ENCODE results near the gene SPRR5. TPM values are rescaled to one million over a fixed set of nuclear protein-coding genes. Genes with fewer than 3 reads are reported as not detected.

SPRR5 gene
- polyA plus RNA-seq, 1 of the 3 experiments (the other 2 are of a cell fraction), result not detected

- Histone ChIP-seq H2AFZ (ENCODE audit: low read depth) (no peak overlapping the region), H3K9me2 (no peaks in the 10 kb centered on the region), H3K36me3 (replicated peaks in 1 of 2; ENCODE audit: control insufficient read depth in 1 of 2, insufficient read depth in 2 of 2, low read length in 1 of 2) (no peaks in the 10 kb centered on the region), H3K9me3 (no peaks in the 10 kb centered on the region), H3K27ac (ENCODE audit: low read depth in 2 of 2, low read length in 1 of 2) (no peak overlapping the region), H3K79me2 (ENCODE audit: insufficient read depth) (no peaks in the 10 kb centered on the region), H3K4me3 (ENCODE audit: low read depth in 2 of 2, low read length in 1 of 2) (no peak overlapping the region), H4K20me1 (ENCODE audit: insufficient read depth) (no peaks in the 10 kb centered on the region), H3F3A (replicated peaks; ENCODE audit: insufficient read depth) (peaks cover 19% of the 10 kb centered on the region), H3K4me1 (ENCODE audit: control insufficient read depth in 1 of 2, insufficient read depth in 2 of 2, low read depth in 1 of 2, low read length in 1 of 2) (peaks cover 0 to 13% of the 10 kb centered on the region in 2 experiments; a peak in 2 of 4 replicates), H3K4me2 (no peak overlapping the region), H3K9ac (no peak overlapping the region), H3K27me3 (ENCODE audit: insufficient read depth) (no peaks in the 10 kb centered on the region)
- WGBS (ENCODE audit: low lambda C conversion rate), result 39% methylated on average over 5 of the region's 5 CpGs
- TF ChIP-seq EZH2phosphoT487 (IDR thresholded peaks at IDR 0.05; ENCODE audit: borderline replicate concordance, low read depth) (no peak), FOXM1 (IDR thresholded peaks at IDR 0.05; ENCODE audit: low read depth) (no peak), ZBTB33 (IDR thresholded peaks at IDR 0.05; ENCODE audit: borderline replicate concordance, low read depth) (no peak), CHD2 (IDR thresholded peaks at IDR 0.05; ENCODE audit: low read length, partially characterized antibody) (no peak), GABPA (IDR thresholded peaks at IDR 0.05; ENCODE audit: low read depth) (no peak), SMC3 (IDR thresholded peaks at IDR 0.05; ENCODE audit: low read depth, low read length) (no peak), PBX3 (IDR thresholded peaks at IDR 0.05) (no peak), TCF12 (IDR thresholded peaks at IDR 0.05) (no peak), FOXJ3 (CRISPR knock-in tag; IDR thresholded peaks at IDR 0.05) (no peak), NRF1 (IDR thresholded peaks at IDR 0.05; ENCODE audit: low read depth, low read length) (no peak), CTCF (IDR thresholded peaks at IDR 0.05) (no peak), ELF1 (IDR thresholded peaks at IDR 0.05) (no peak), RXRA (IDR thresholded peaks at IDR 0.05; ENCODE audit: borderline replicate concordance, low read depth) (no peak)
- ChIA-PET POLR2A (no interaction called here), CTCF (interaction anchor here (0.6 to 1.9 kb wide), 2 partner anchors 15 to 172 kb away, joined by 3 to 4 read pairs; no protein-coding TSS in a partner anchor)
- DNase-seq, result no peak
Measured at GRCh38 chr1:152901631-152902030, 45.4 kb upstream of the SPRR5 start.

GRCh38 chr1:152902636-152903035, 44.4 kb upstream of the SPRR5 start:
- POLR2A ChIA-PET, result no interaction called here
- Histone ChIP-seq H3K9me3 (no peaks in the 10 kb centered on the region), H3K9me2 (no peaks in the 10 kb centered on the region), H4K20me1 (ENCODE audit: insufficient read depth) (no peaks in the 10 kb centered on the region), H3F3A (replicated peaks; ENCODE audit: insufficient read depth) (peaks cover 29% of the 10 kb centered on the region), H3K4me2 (no peak overlapping the region), H3K27ac (ENCODE audit: low read depth in 2 of 2, low read length in 1 of 2) (no peak overlapping the region), H3K4me3 (ENCODE audit: low read depth in 2 of 2, low read length in 1 of 2) (no peak overlapping the region), H3K79me2 (ENCODE audit: insufficient read depth) (no peaks in the 10 kb centered on the region), H3K4me1 (ENCODE audit: control insufficient read depth in 1 of 2, insufficient read depth in 2 of 2, low read depth in 1 of 2, low read length in 1 of 2) (peaks cover 0 to 23% of the 10 kb centered on the region in 2 experiments; a peak in 2 of 4 replicates), H3K27me3 (ENCODE audit: insufficient read depth) (no peaks in the 10 kb centered on the region), H3K9ac (no peak overlapping the region), H2AFZ (ENCODE audit: low read depth) (no peak overlapping the region), H3K36me3 (replicated peaks in 1 of 2; ENCODE audit: control insufficient read depth in 1 of 2, insufficient read depth in 2 of 2, low read length in 1 of 2) (no peaks in the 10 kb centered on the region)
- WGBS (ENCODE audit: low lambda C conversion rate), result 64% methylated on average over 2 of the region's 4 CpGs
- no peak for DNase-seq
- CTCF ChIA-PET, result no interaction called here
- TF ChIP-seq TEAD4 (IDR thresholded peaks at IDR 0.05; ENCODE audit: borderline replicate concordance, insufficient read depth), result no peak
- TF ChIP-seq POLR2AphosphoS5 (IDR thresholded peaks at IDR 0.05; ENCODE audit: low read depth, low read length), result no peak
- TF ChIP-seq NFIC (IDR thresholded peaks at IDR 0.05; ENCODE audit: borderline replicate concordance), result no peak
- no peak for TF ChIP-seq ELF1 (IDR thresholded peaks at IDR 0.05)
- no peak for TF ChIP-seq PBX3 (IDR thresholded peaks at IDR 0.05)
- TF ChIP-seq RCOR1 (IDR thresholded peaks at IDR 0.05; ENCODE audit: low read length), result no peak
- no peak for TF ChIP-seq FOSL2 (IDR thresholded peaks at IDR 0.05; ENCODE audit: borderline replicate concordance, low read depth)
- TF ChIP-seq RAD21 (IDR thresholded peaks at IDR 0.05; ENCODE audit: low read length), result no peak
- TF ChIP-seq EP300 (IDR thresholded peaks at IDR 0.05; ENCODE audit: borderline replicate concordance in 1 of 2, low read depth in 1 of 2, low read length in 1 of 2), result no peak
